B cell (primary cell): ENCODE results near the gene APOL2. TPM values are rescaled to one million over a fixed set of nuclear protein-coding genes. Genes with fewer than 3 reads are reported as not detected.

Experiments
- ATAC-seq: fragments of 200-7000 bp; cut with Tn5 transposase; one replicate; pipeline ENCODE4 v1.10.0; 2021; ENCODE audit warnings: low read depth, mild to moderate bottlenecking, moderate number of reproducible peaks, moderate library complexity
- CTCF ChIA-PET: fragments of 350-600 bp; sonication (Branson Sonifier 250); formaldehyde crosslinking; loops from one replicate; lab custom pipeline; 2021; ENCODE audit warnings: antibody characterized with exemption, inconsistent platforms; lab: Charles Lee
- POLR2A ChIA-PET: fragments of 350-600 bp; sonication (Branson Sonifier 250); formaldehyde crosslinking; loops from one replicate; lab custom pipeline; 2021; ENCODE audit warnings: antibody characterized with exemption; lab: Charles Lee
- DNase-seq: peaks from one replicate; pipeline ENCODE4 v3.0.0; 2013
- H2AFZ ChIP-seq: 2 replicates; pipeline ENCODE4 v1.6.1; 2012; ENCODE audit warnings: mild to moderate bottlenecking, low read depth, low read length; ENCODE audit not compliant: insufficient read depth, poor library complexity, severe bottlenecking
- H3K27ac ChIP-seq, 2 donors: 1 replicate in 1 of 2; 2 replicates in 1 of 2; pipeline ENCODE4 v1.5.1; 2012 to 2013; ENCODE audit warnings: low read length in 2 of 2, mild to moderate bottlenecking in 2 of 2, moderate library complexity in 1 of 2
- H3K27me3 ChIP-seq, 4 experiments: fragments of 200-600 bp in 1 of 4; sonication (generic) in 1 of 4; replicated peaks in 1 of 4; 1 replicate in 2 of 4; 2 replicates in 2 of 4; pipeline versions ENCODE4 v1.6.1 to v1.7.0; 2013 to 2016; ENCODE audit warnings: low read length in 3 of 4, mild to moderate bottlenecking in 2 of 4, mixed read lengths in 1 of 4, moderate library complexity in 1 of 4; ENCODE audit not compliant: insufficient read depth in 4 of 4, control insufficient read depth in 3 of 4; ENCODE audit errors: control extremely low read depth in 1 of 4
- H3K36me3 ChIP-seq, 2 experiments: replicated peaks in 1 of 2; 1 replicate in 1 of 2; 2 replicates in 1 of 2; pipeline versions ENCODE4 v1.6.1 to v1.7.1; 2013; ENCODE audit warnings: low read length in 1 of 2; ENCODE audit not compliant: insufficient read depth in 2 of 2, control insufficient read depth in 1 of 2; ENCODE audit errors: control extremely low read depth in 1 of 2, extremely low read depth in 1 of 2
- H3K4me1 ChIP-seq, 2 donors: fragments of 200-600 bp in 1 of 2; sonication (generic) in 1 of 2; 1 replicate in 1 of 2; 2 replicates in 1 of 2; pipeline versions ENCODE4 v1.5.1 to v1.6.1; 2013 to 2017; ENCODE audit warnings: low read length in 2 of 2; ENCODE audit not compliant: control insufficient read depth in 2 of 2, insufficient read depth in 2 of 2
- H3K4me2 ChIP-seq: replicated peaks from 2 replicates; pipeline ENCODE3; 2012; ENCODE audit warnings: mild to moderate bottlenecking, low read depth, low read length; ENCODE audit not compliant: poor library complexity, severe bottlenecking
- H3K4me3 ChIP-seq, 5 experiments: fragments of 200-600 bp in 1 of 5; sonication (generic) in 1 of 5; 1 replicate in 3 of 5; 2 replicates in 2 of 5; pipeline versions ENCODE4 v1.5.1 to v1.7.0; 2011 to 2016; ENCODE audit warnings: low read length in 4 of 5, mild to moderate bottlenecking in 4 of 5, low read depth in 2 of 5, control low read depth in 1 of 5, moderate library complexity in 1 of 5; ENCODE audit not compliant: insufficient read depth in 1 of 5; ENCODE audit errors: control extremely low read depth in 1 of 5, extremely low read depth in 1 of 5
- H3K79me2 ChIP-seq: fragments of 200-600 bp; sonication (generic); one replicate; pipeline ENCODE4 v1.6.0; 2016; ENCODE audit warnings: low read length; ENCODE audit not compliant: control insufficient read depth, insufficient read depth
- H3K9ac ChIP-seq: fragments of 200-600 bp; sonication (generic); 2 replicates; pipeline ENCODE4 v1.6.1; 2017; ENCODE audit warnings: mild to moderate bottlenecking, low read length, moderate library complexity
- H3K9me3 ChIP-seq, 3 donors: one replicate each; pipeline versions ENCODE4 v1.6.1 to v1.7.1; 2013; ENCODE audit warnings: low read length in 2 of 3; ENCODE audit not compliant: control insufficient read depth in 2 of 3, insufficient read depth in 1 of 3; ENCODE audit errors: control extremely low read depth in 1 of 3
- H4K20me1 ChIP-seq: 2 replicates; pipeline ENCODE4 v1.6.0; 2012; ENCODE audit warnings: mild to moderate bottlenecking, low read length; ENCODE audit not compliant: insufficient read depth, control insufficient read depth, poor library complexity, severe bottlenecking
- H3K27ac Mint-ChIP-seq: one replicate; pipeline ENCODE4 v1.8.0; 2021; ENCODE audit warnings: mixed read lengths
- H3K27me3 Mint-ChIP-seq: one replicate; pipeline ENCODE4 v1.8.0; 2021; ENCODE audit warnings: mixed read lengths
- H3K4me1 Mint-ChIP-seq: one replicate; pipeline ENCODE4 v1.8.0; 2021; ENCODE audit warnings: mixed read lengths
- H3K4me3 Mint-ChIP-seq: one replicate; pipeline ENCODE4 v1.8.0; 2021; ENCODE audit warnings: mixed read lengths
- H3K9me3 Mint-ChIP-seq: one replicate; pipeline ENCODE4 v1.8.0; 2022; ENCODE audit warnings: mixed read lengths; ENCODE audit not compliant: insufficient read depth
- CTCF ChIP-seq: fragments of 200-600 bp; IDR thresholded peaks from one replicate; pipeline ENCODE4 v1.8.0; 2022; ENCODE audit warnings: antibody characterized with exemption, mild to moderate bottlenecking
- EZH2 ChIP-seq: IDR thresholded peaks from 2 replicates; pipeline ENCODE4 v1.6.1; 2012; ENCODE audit warnings: borderline replicate concordance, low read depth, mild to moderate bottlenecking, moderate library complexity, low read length; ENCODE audit not compliant: insufficient read depth, poor library complexity, severe bottlenecking
- WGBS: methylation state at CpG from one replicate; pipeline ENCODE4 v1.1.5; 2013; ENCODE audit warnings: missing lambda C conversion rate; ENCODE audit not compliant: insufficient coverage; 5-methylcytosine and 5-hydroxymethylcytosine counted together
- intact Hi-C: fragments of 100-400 bp; cut with micrococcal nuclease; formaldehyde crosslinking; loops from one replicate; pipeline ENCODE4 v1.10.0; 2022
- polyA plus RNA-seq: library from polyadenylated mRNA; depleted of rRNA; stranded (reverse); fragments of >200 nt; gene quantifications from 2 replicates; pipeline ENCODE4 v1.2.3, GENCODE V29; 2012
- total RNA-seq, 2 donors: library from RNA; stranded (reverse); fragments of 120-200 nt in 1 of 2; gene quantifications; 1 replicate in 1 of 2; 2 replicates in 1 of 2; pipeline versions ENCODE4 v1.2.3 to v1.2.4, GENCODE V29; 2013 to 2022

The APOL2 gene
- total and polyA plus RNA-seq, 2 donors (not counting 1 experiment from before 2014, with no cell fraction given): 29.4 to 60.6 TPM

GRCh38 chr22:36208914-36209313 lies 30.4 kb downstream of the APOL2 start:
- H3K27me3 Mint-ChIP-seq: no peaks in the 10 kb centered on the region
- Histone ChIP-seq H3K79me2 (no peaks in the 10 kb centered on the region), H3K9me3 (peaks cover 1 to 9% (median 9%) of the 10 kb centered on the region in 3 donors), H2AFZ (no peak overlapping the region), H3K27me3 (no peaks in the 10 kb centered on the region), H3K4me2 (no peak overlapping the region), H3K4me3 (no peak overlapping the region), H3K27ac (no peak overlapping the region), H3K4me1 (peaks cover 23 to 41% of the 10 kb centered on the region in 2 donors), H4K20me1 (no peaks in the 10 kb centered on the region), H3K36me3 (no peaks in the 10 kb centered on the region), H3K9ac (no peak overlapping the region)
- intact Hi-C loops: no loop called here
- DNase-seq: no peak
- CTCF ChIA-PET: interaction anchor here (0.6 to 1.7 kb wide), 3 partner anchors 92 to 418 kb away, joined by 3 to 5 read pairs (median 3); no protein-coding TSS in a partner anchor
- POLR2A ChIA-PET: no interaction called here
- H3K27ac Mint-ChIP-seq: no peak overlapping the region
- ATAC-seq: no peak
- TF ChIP-seq EZH2: no peak
- TF ChIP-seq CTCF: no peak
- H3K4me1 Mint-ChIP-seq: peaks cover 41% of the 10 kb centered on the region
- no CpG with 5 or more reads among the region's 1 CpG for WGBS
- no peaks in the 10 kb centered on the region for H3K9me3 Mint-ChIP-seq
- no peak overlapping the region for H3K4me3 Mint-ChIP-seq

- DNase-seq: no peak
- Histone ChIP-seq H3K27ac (no peak overlapping the region), H3K4me2 (no peak overlapping the region), H4K20me1 (no peaks in the 10 kb centered on the region), H3K4me3 (no peak overlapping the region), H3K27me3 (no peaks in the 10 kb centered on the region), H3K9ac (no peak overlapping the region), H2AFZ (no peak overlapping the region), H3K79me2 (no peaks in the 10 kb centered on the region), H3K4me1 (peaks cover 23 to 38% of the 10 kb centered on the region in 2 donors), H3K36me3 (no peaks in the 10 kb centered on the region), H3K9me3 (peaks cover 1 to 9% (median 9%) of the 10 kb centered on the region in 3 donors)
- Mint-ChIP-seq H3K27me3 (peaks cover 2% of the 10 kb centered on the region), H3K27ac (no peak overlapping the region), H3K9me3 (no peaks in the 10 kb centered on the region), H3K4me3 (no peak overlapping the region), H3K4me1 (peaks cover 44% of the 10 kb centered on the region)
- WGBS: no CpG with 5 or more reads among the region's 1 CpG
- intact Hi-C loops: no loop called here
- ChIA-PET POLR2A (no interaction called here), CTCF (interaction anchor here (1.4 to 1.7 kb wide), 2 partner anchors 93 to 278 kb away, joined by 3 to 5 read pairs; no protein-coding TSS in a partner anchor)
- TF ChIP-seq CTCF (no peak), EZH2 (no peak)
- ATAC-seq: no peak
These were observed 31.1 kb downstream of the APOL2 start for GRCh38 chr22:36208162-36208765.
